H1 (cell line): ENCODE measurements around the gene EPB41L1. TPM values are rescaled to one million over a fixed set of nuclear protein-coding genes. Genes with fewer than 3 reads are reported as not detected.

Source experiments
- CTCF ChIA-PET: fragments of 300-600 bp; sonication (Branson Sonifier 250); formaldehyde crosslinking; loops from one replicate; lab custom pipeline; 2021; ENCODE audit not compliant: partially characterized antibody; lab: Charles Lee
- POLR2A ChIA-PET: fragments of 300-600 bp; sonication (Branson Sonifier 250); formaldehyde crosslinking; loops from one replicate; lab custom pipeline; 2021; ENCODE audit warnings: inconsistent platforms; ENCODE audit not compliant: partially characterized antibody; lab: Charles Lee
- DNase-seq, 2 experiments: peaks; one replicate each; pipeline versions ENCODE4 v3.0.0 to v3.0.0-alpha.2; 2010 to 2022; ENCODE audit warnings: low spot score in 2 of 2, low read depth in 1 of 2, mixed read lengths in 1 of 2
- FAIRE-seq: peaks from 2 replicates; lab custom pipeline; 2011; peaks lifted over from hg19 to GRCh38; lab: Jason Lieb, UNC
- H2AFZ ChIP-seq: 2 replicates; pipeline ENCODE4 v1.8.1; 2012; ENCODE audit warnings: low read length, inconsistent platforms
- H2AK5ac ChIP-seq: 2 replicates; pipeline ENCODE4 v1.6.1; 2013; ENCODE audit warnings: low read depth, low read length
- H2BK120ac ChIP-seq: replicated peaks from 2 replicates; pipeline ENCODE3; 2013; ENCODE audit warnings: low read depth, low read length, inconsistent platforms
- H2BK12ac ChIP-seq: 2 replicates; pipeline ENCODE4 v1.6.1; 2013; ENCODE audit warnings: low read depth, low read length
- H2BK15ac ChIP-seq: 2 replicates; pipeline ENCODE4 v1.6.1; 2013; ENCODE audit warnings: low read length
- H2BK20ac ChIP-seq: 2 replicates; pipeline ENCODE4 v1.6.1; 2013; ENCODE audit warnings: low read length
- H2BK5ac ChIP-seq: 2 replicates; pipeline ENCODE4 v1.6.1; 2013; ENCODE audit warnings: low read depth, low read length
- H3K14ac ChIP-seq: 2 replicates; pipeline ENCODE4 v1.6.1; 2013; ENCODE audit warnings: inconsistent platforms; ENCODE audit not compliant: insufficient read length
- H3K18ac ChIP-seq: 2 replicates; pipeline ENCODE4 v1.6.1; 2013; ENCODE audit warnings: low read length; ENCODE audit errors: extremely low read depth
- H3K23ac ChIP-seq: 2 replicates; pipeline ENCODE4 v1.6.1; 2013; ENCODE audit warnings: inconsistent platforms; ENCODE audit not compliant: insufficient read length
- H3K23me2 ChIP-seq: 2 replicates; pipeline ENCODE4 v1.6.1; 2013; ENCODE audit warnings: low read depth, low read length
- H3K27ac ChIP-seq: 2 replicates; pipeline ENCODE4 v1.6.1; 2011; ENCODE audit warnings: low read depth, low read length, inconsistent platforms
- H3K27me3 ChIP-seq, 4 experiments: replicated peaks in 1 of 4; 1 replicate in 1 of 4; 2 replicates in 3 of 4; pipeline versions ENCODE4 v1.6.1 to v1.8.1; 2011 to 2013; ENCODE audit warnings: low read length in 3 of 4, mild to moderate bottlenecking in 3 of 4, inconsistent platforms in 2 of 4, mixed read lengths in 2 of 4, moderate library complexity in 1 of 4; ENCODE audit not compliant: control insufficient read depth in 3 of 4, insufficient read depth in 3 of 4; ENCODE audit errors: extremely low read depth in 1 of 4
- H3K36me3 ChIP-seq, 4 experiments: 2 replicates each; pipeline versions ENCODE4 v1.6.1 to v1.8.1; 2011 to 2013; ENCODE audit warnings: mild to moderate bottlenecking in 4 of 4, low read length in 3 of 4, moderate library complexity in 2 of 4, control low read depth in 1 of 4, inconsistent platforms in 1 of 4; ENCODE audit not compliant: insufficient read depth in 4 of 4, control insufficient read depth in 2 of 4
- H3K4ac ChIP-seq: replicated peaks from 2 replicates; pipeline ENCODE3; 2013; ENCODE audit warnings: low read length, low read depth, mixed read lengths, inconsistent platforms; ENCODE audit not compliant: insufficient read length
- H3K4me1 ChIP-seq, 4 experiments: replicated peaks in 1 of 4; 1 replicate in 1 of 4; 2 replicates in 3 of 4; pipeline versions ENCODE4 v1.6.1 to v1.8.1; 2011 to 2013; ENCODE audit warnings: low read length in 3 of 4, inconsistent platforms in 2 of 4, mixed read lengths in 1 of 4; ENCODE audit not compliant: insufficient read depth in 4 of 4, control insufficient read depth in 3 of 4
- H3K4me2 ChIP-seq, 2 experiments: 2 replicates each; pipeline versions ENCODE4 v1.6.1 to v1.8.1; 2011 to 2013; ENCODE audit warnings: low read depth in 2 of 2, low read length in 2 of 2, control low read depth in 1 of 2, inconsistent platforms in 1 of 2, mild to moderate bottlenecking in 1 of 2; ENCODE audit not compliant: insufficient read depth in 1 of 2
- H3K4me3 ChIP-seq, 4 experiments: fragments of 200-600, 300-600 bp in 1 of 4; sonication (generic), shearing (Covaris generic), sonication (Bioruptor Twin) in 1 of 4; 2 replicates each; pipeline versions ENCODE4 v1.5.1 to v1.8.1; 2011 to 2016; ENCODE audit warnings: low read length in 4 of 4, low read depth in 3 of 4, control low read depth in 2 of 4, inconsistent platforms in 2 of 4, mild to moderate bottlenecking in 2 of 4, mixed read lengths in 1 of 4, moderate library complexity in 1 of 4; ENCODE audit not compliant: insufficient read depth in 2 of 4; ENCODE audit errors: extremely low read depth in 1 of 4
- H3K56ac ChIP-seq: replicated peaks from 2 replicates; pipeline ENCODE3; 2013; ENCODE audit warnings: low read depth, mild to moderate bottlenecking, mixed read lengths, low read length, inconsistent platforms; ENCODE audit not compliant: insufficient read length
- H3K79me1 ChIP-seq: 2 replicates; pipeline ENCODE4 v1.6.1; 2013; ENCODE audit warnings: low read depth, low read length, control low read depth
- H3K79me2 ChIP-seq, 2 experiments: 2 replicates each; pipeline versions ENCODE4 v1.6.1 to v1.8.1; 2012 to 2013; ENCODE audit warnings: low read length in 2 of 2, mild to moderate bottlenecking in 2 of 2, inconsistent platforms in 1 of 2; ENCODE audit not compliant: insufficient read depth in 2 of 2, control insufficient read depth in 1 of 2
- H3K9ac ChIP-seq, 4 experiments: replicated peaks in 1 of 4; 1 replicate in 1 of 4; 2 replicates in 3 of 4; pipeline versions ENCODE4 v1.6.1 to v1.8.1; 2011 to 2013; ENCODE audit warnings: low read depth in 3 of 4, low read length in 3 of 4, control low read depth in 2 of 4, mild to moderate bottlenecking in 2 of 4, moderate library complexity in 2 of 4, inconsistent platforms in 1 of 4; ENCODE audit errors: extremely low read depth in 1 of 4
- H3K9me3 ChIP-seq, 2 experiments: 2 replicates each; pipeline versions ENCODE4 v1.6.1 to v1.8.1; 2012 to 2013; ENCODE audit warnings: mild to moderate bottlenecking in 2 of 2, moderate library complexity in 2 of 2, control low read depth in 1 of 2, inconsistent platforms in 1 of 2, low read depth in 1 of 2, low read length in 1 of 2, mixed read lengths in 1 of 2; ENCODE audit not compliant: insufficient read depth in 2 of 2
- H4K20me1 ChIP-seq, 2 experiments: replicated peaks in 1 of 2; 2 replicates each; pipeline versions ENCODE3 to v1.8.1; 2011 to 2013; ENCODE audit warnings: inconsistent platforms in 2 of 2, low read length in 2 of 2, mild to moderate bottlenecking in 1 of 2; ENCODE audit not compliant: insufficient read depth in 2 of 2, control insufficient read depth in 1 of 2
- H4K5ac ChIP-seq: 2 replicates; pipeline ENCODE4 v1.6.1; 2013; ENCODE audit warnings: low read length, low read depth, mixed read lengths, inconsistent platforms; ENCODE audit not compliant: insufficient read length
- H4K8ac ChIP-seq: 2 replicates; pipeline ENCODE4 v1.8.0; 2013; ENCODE audit warnings: mild to moderate bottlenecking, moderate library complexity, low read length, inconsistent platforms; ENCODE audit not compliant: insufficient read depth; ENCODE audit errors: extremely low read depth
- H4K91ac ChIP-seq: replicated peaks from 2 replicates; pipeline ENCODE3; 2013; ENCODE audit warnings: low read length, mixed read lengths, inconsistent platforms; ENCODE audit not compliant: insufficient read length
- ASH2L ChIP-seq: fragments of 200-600, 300-600 bp; sonication (generic); IDR thresholded peaks from one replicate; pipeline ENCODE4 v1.7.1; 2017; ENCODE audit warnings: low read length
- BCL11A ChIP-seq, 2 experiments: IDR thresholded peaks; one replicate each; pipeline ENCODE4 v1.6.1; 2011; ENCODE audit warnings: low read depth in 2 of 2, low read length in 2 of 2, mild to moderate bottlenecking in 2 of 2
- CBX5 ChIP-seq: fragments of 300-800, 300-1000 bp; sonication (generic); IDR thresholded peaks from 2 replicates; pipeline ENCODE4 v1.7.1; 2016; ENCODE audit warnings: antibody characterized with exemption, low read length, low read depth
- CTBP2 ChIP-seq: IDR thresholded peaks from 2 replicates; pipeline ENCODE4 v1.7.0; 2011; ENCODE audit warnings: borderline replicate concordance, mild to moderate bottlenecking, moderate library complexity, mixed read lengths, low read length; ENCODE audit not compliant: insufficient read depth, insufficient read length
- EP300 ChIP-seq, 2 experiments: IDR thresholded peaks; 1 replicate in 1 of 2; 2 replicates in 1 of 2; pipeline ENCODE4 v1.6.1; 2011 to 2012; ENCODE audit warnings: low read depth in 2 of 2, low read length in 2 of 2, mild to moderate bottlenecking in 2 of 2, borderline replicate concordance in 1 of 2, inconsistent platforms in 1 of 2, moderate library complexity in 1 of 2
- JUND ChIP-seq: IDR thresholded peaks from 2 replicates; pipeline ENCODE4 v1.6.1; 2011; ENCODE audit warnings: mild to moderate bottlenecking, improper control_type of control experiment, low read length
- MAX ChIP-seq: IDR thresholded peaks from 2 replicates; pipeline ENCODE4 v1.6.1; 2012; ENCODE audit warnings: inconsistent platforms
- NANOG ChIP-seq: IDR thresholded peaks from 2 replicates; pipeline ENCODE4 v1.6.1; 2011; ENCODE audit warnings: low read length, low read depth, mild to moderate bottlenecking, inconsistent platforms; ENCODE audit not compliant: insufficient read depth, poor library complexity, severe bottlenecking
- POLR2A ChIP-seq, 2 experiments: IDR thresholded peaks; 1 replicate in 1 of 2; 2 replicates in 1 of 2; pipeline ENCODE4 v1.6.1; 2011; ENCODE audit warnings: low read depth in 2 of 2, low read length in 2 of 2, mild to moderate bottlenecking in 2 of 2; ENCODE audit errors: control extremely low read depth in 1 of 2
- POU5F1 ChIP-seq: IDR thresholded peaks from 2 replicates; pipeline ENCODE4 v1.6.1; 2011; ENCODE audit warnings: low read depth, mild to moderate bottlenecking, low read length, moderate library complexity
- SAP30 ChIP-seq: fragments of 300-600 bp; sonication (generic); IDR thresholded peaks from 2 replicates; pipeline ENCODE4 v1.7.1; 2012; ENCODE audit warnings: low read length, moderate library complexity, mild to moderate bottlenecking, inconsistent platforms; ENCODE audit not compliant: insufficient read depth, insufficient replicate concordance
- SIRT6 ChIP-seq: IDR thresholded peaks from one replicate; pipeline ENCODE4 v1.7.1; 2012; ENCODE audit warnings: low read length, inconsistent platforms
- SP2 ChIP-seq: IDR thresholded peaks from 2 replicates; pipeline ENCODE4 v1.6.1; 2012; ENCODE audit warnings: mild to moderate bottlenecking, low read length, inconsistent platforms
- TAF1 ChIP-seq: IDR thresholded peaks from 2 replicates; pipeline ENCODE4 v1.6.1; 2011; ENCODE audit warnings: mild to moderate bottlenecking, low read depth, low read length
- YY1 ChIP-seq: IDR thresholded peaks from 2 replicates; pipeline ENCODE4 v1.6.1; 2011; ENCODE audit warnings: low read depth, mild to moderate bottlenecking, low read length
- polyA plus RNA-seq, 7 experiments: library from polyadenylated mRNA; depleted of rRNA in 3 of 7; stranded (reverse) in 5 of 7; unstranded in 2 of 7; fragments of >200 nt in 5 of 7; fragments of 200-250 nt in 2 of 7; gene quantifications; 1 replicate in 5 of 7; 2 replicates in 1 of 7; 4 replicates in 1 of 7; pipeline versions ENCODE4 v1.2.1 to v1.2.3, GENCODE V29; 2011 to 2013; ENCODE audit warnings: missing spikeins in 2 of 7, mixed read lengths in 2 of 7
- total RNA-seq: library from RNA; stranded (reverse); fragmentation: NEBNext Ultra II Directional; extraction: Animal tissue kit (Norgen Biotek cat#: 25700); gene quantifications from 2 replicates; pipeline ENCODE4 v1.2.1, GENCODE V29; 2021

EPB41L1 gene
- total and polyA plus RNA-seq, 2 of the 8 experiments (the other 6 are each of a cell fraction or from before 2014, with no cell fraction given), result 14.8 to 36.0 TPM

DNA sequence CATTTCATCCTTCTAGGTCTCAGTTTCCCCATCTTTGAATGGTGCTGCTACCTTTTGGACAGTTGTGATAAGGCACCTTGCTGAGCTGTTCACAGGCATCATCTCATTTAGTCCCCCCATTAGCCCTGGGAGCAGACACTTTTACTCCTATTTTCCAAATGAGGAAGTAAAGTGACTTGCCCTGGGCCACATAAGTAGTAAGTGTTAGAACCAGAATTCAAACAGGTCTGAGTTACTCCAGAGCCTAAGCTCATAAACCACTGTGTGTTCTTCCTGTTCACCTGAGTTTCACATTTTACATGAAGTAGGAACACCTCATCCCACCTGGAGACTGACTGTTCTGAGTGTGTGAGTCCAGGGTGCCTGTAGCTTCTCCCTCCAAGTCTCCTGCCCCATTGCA is 43.5 kb upstream of the EPB41L1 start:
- H3K9me3 ChIP-seq, result no peaks in the 10 kb centered on the region
- ChIA-PET POLR2A (interaction anchor here (0.9 to 2.2 kb wide), 4 partner anchors 11 to 128 kb away, joined by 3 to 7 read pairs (median 3); no protein-coding TSS in a partner anchor), CTCF (interaction anchor here (0.6 to 2.5 kb wide), 9 partner anchors 10 to 424 kb away, joined by 3 to 8 read pairs (median 4); no protein-coding TSS in a partner anchor)
- peaks cover 0 to 3% (median 0%) of the 10 kb centered on the region in 4 experiments; a peak in 2 of 7 replicates for H3K27me3 ChIP-seq
- H4K5ac ChIP-seq, result no peak overlapping the region
- no peak overlapping the region for H2BK20ac ChIP-seq
- no peak overlapping the region for H2AK5ac ChIP-seq
- no peak overlapping the region for H3K23ac ChIP-seq
- no peak overlapping the region for H3K4ac ChIP-seq
- no peak overlapping the region for H2BK12ac ChIP-seq
- no peaks in the 10 kb centered on the region for H3K36me3 ChIP-seq
- no peak overlapping the region for H3K4me2 ChIP-seq
- H2BK5ac ChIP-seq, result no peak overlapping the region
- no peak overlapping the region for H2BK120ac ChIP-seq
- no peak overlapping the region for H3K14ac ChIP-seq
- H2AFZ ChIP-seq, result no peak overlapping the region
- H2BK15ac ChIP-seq, result peak overlapping the region; percentile 36
- H3K27ac ChIP-seq, result no peak overlapping the region
- H4K8ac ChIP-seq, result no peak overlapping the region
- DNase-seq (no peak), FAIRE-seq (no peak)
- peaks cover 0 to 14% (median 4%) of the 10 kb centered on the region in 4 experiments; a peak in 3 of 7 replicates for H3K4me1 ChIP-seq
- H3K23me2 ChIP-seq, result no peaks in the 10 kb centered on the region; the same call in 1 of the 2 replicates
- H4K91ac ChIP-seq, result no peak overlapping the region
- H3K18ac ChIP-seq, result no peak overlapping the region
- H3K79me1 ChIP-seq, result no peaks in the 10 kb centered on the region; the same call in 1 of the 2 replicates
- H3K56ac ChIP-seq, result no peak overlapping the region
- H3K4me3 ChIP-seq, result no peak overlapping the region
- no peak overlapping the region for H3K9ac ChIP-seq
- H3K79me2 ChIP-seq, result no peaks in the 10 kb centered on the region
- H4K20me1 ChIP-seq, result no peaks in the 10 kb centered on the region
- no peak for TF ChIP-seq POLR2A (IDR thresholded peaks at IDR 0.05; ENCODE audit: control extremely low read depth in 1 of 2, low read depth in 2 of 2, low read length in 2 of 2)
- no peak for TF ChIP-seq SP2
- no peak for TF ChIP-seq ASH2L
- TF ChIP-seq NANOG, result no peak
- no peak for TF ChIP-seq POU5F1
- no peak for TF ChIP-seq JUND
- TF ChIP-seq CBX5, result no peak
- no peak for TF ChIP-seq TAF1
- TF ChIP-seq SIRT6, result no peak
- no peak for TF ChIP-seq YY1
- TF ChIP-seq EP300 (IDR thresholded peaks at IDR 0.05; ENCODE audit: borderline replicate concordance in 1 of 2, low read depth in 2 of 2, low read length in 2 of 2), result no peak
- TF ChIP-seq MAX, result no peak
- TF ChIP-seq SAP30, result no peak
- TF ChIP-seq CTBP2, result no peak
- TF ChIP-seq BCL11A (IDR thresholded peaks at IDR 0.05; ENCODE audit: low read depth in 2 of 2, low read length in 2 of 2), result no peak
